Measurements from ENCODE around the gene ABLIM1. TPM values are rescaled to one million over a fixed set of nuclear protein-coding genes. Genes with fewer than 3 reads are reported as not detected.

The ABLIM1 gene
- total and polyA plus RNA-seq, 2 experiments from 2014 or later: 21.9 to 45.1 TPM

DNA sequence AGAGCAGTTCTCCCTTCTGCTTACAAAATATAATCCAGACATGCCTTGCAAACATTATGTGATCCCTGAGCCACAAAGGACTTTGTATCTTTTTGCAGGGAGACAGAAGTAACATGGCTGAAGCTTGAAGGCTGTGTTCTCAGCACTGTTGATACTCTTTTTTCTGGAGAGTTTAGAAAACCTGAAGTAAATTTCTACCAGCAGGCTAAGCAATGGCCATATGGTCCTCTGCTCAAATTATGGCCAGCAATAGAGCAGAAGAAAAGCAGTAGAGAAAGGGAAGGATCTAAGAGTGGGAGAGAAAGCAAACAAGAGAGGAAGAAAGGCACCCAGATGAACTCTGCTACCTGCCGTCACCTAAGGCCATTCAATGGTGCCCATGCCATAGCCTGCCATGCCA lies 98.4 kb downstream of the ABLIM1 start:
- Histone ChIP-seq H3K27ac (ENCODE audit: low read depth) (no peak overlapping the region), H3K4me2 (no peak overlapping the region), H3K9me2 (ENCODE audit: insufficient read depth) (no peaks in the 10 kb centered on the region), H3K4me3 (no peak overlapping the region), H3K79me2 (replicated peaks; ENCODE audit: insufficient read depth) (no peaks in the 10 kb centered on the region), H3K36me3 (ENCODE audit: insufficient read depth) (no peaks in the 10 kb centered on the region), H3K4me1 (ENCODE audit: insufficient read depth) (no peaks in the 10 kb centered on the region), H2AFZ (no peak overlapping the region), H3F3A (replicated peaks; ENCODE audit: low read depth) (no peaks in the 10 kb centered on the region), H4K20me1 (replicated peaks; ENCODE audit: insufficient read depth) (no peaks in the 10 kb centered on the region), H3K27me3 (ENCODE audit: insufficient read depth) (no peaks in the 10 kb centered on the region)
- no peak for ATAC-seq
- Mint-ChIP-seq H3K27me3 (ENCODE audit: insufficient read depth, low read depth, poor library complexity) (no peaks in the 10 kb centered on the region), H3K36me3 (ENCODE audit: low read depth) (peaks cover 6% of the 10 kb centered on the region), H3K4me1 (no peaks in the 10 kb centered on the region), H3K9me3 (peaks cover 15% of the 10 kb centered on the region), H3K4me3 (no peak overlapping the region), H3K27ac (no peak overlapping the region)
- no peak for DNase-seq (ENCODE audit: low spot score)
- TF ChIP-seq, protein P1, sequence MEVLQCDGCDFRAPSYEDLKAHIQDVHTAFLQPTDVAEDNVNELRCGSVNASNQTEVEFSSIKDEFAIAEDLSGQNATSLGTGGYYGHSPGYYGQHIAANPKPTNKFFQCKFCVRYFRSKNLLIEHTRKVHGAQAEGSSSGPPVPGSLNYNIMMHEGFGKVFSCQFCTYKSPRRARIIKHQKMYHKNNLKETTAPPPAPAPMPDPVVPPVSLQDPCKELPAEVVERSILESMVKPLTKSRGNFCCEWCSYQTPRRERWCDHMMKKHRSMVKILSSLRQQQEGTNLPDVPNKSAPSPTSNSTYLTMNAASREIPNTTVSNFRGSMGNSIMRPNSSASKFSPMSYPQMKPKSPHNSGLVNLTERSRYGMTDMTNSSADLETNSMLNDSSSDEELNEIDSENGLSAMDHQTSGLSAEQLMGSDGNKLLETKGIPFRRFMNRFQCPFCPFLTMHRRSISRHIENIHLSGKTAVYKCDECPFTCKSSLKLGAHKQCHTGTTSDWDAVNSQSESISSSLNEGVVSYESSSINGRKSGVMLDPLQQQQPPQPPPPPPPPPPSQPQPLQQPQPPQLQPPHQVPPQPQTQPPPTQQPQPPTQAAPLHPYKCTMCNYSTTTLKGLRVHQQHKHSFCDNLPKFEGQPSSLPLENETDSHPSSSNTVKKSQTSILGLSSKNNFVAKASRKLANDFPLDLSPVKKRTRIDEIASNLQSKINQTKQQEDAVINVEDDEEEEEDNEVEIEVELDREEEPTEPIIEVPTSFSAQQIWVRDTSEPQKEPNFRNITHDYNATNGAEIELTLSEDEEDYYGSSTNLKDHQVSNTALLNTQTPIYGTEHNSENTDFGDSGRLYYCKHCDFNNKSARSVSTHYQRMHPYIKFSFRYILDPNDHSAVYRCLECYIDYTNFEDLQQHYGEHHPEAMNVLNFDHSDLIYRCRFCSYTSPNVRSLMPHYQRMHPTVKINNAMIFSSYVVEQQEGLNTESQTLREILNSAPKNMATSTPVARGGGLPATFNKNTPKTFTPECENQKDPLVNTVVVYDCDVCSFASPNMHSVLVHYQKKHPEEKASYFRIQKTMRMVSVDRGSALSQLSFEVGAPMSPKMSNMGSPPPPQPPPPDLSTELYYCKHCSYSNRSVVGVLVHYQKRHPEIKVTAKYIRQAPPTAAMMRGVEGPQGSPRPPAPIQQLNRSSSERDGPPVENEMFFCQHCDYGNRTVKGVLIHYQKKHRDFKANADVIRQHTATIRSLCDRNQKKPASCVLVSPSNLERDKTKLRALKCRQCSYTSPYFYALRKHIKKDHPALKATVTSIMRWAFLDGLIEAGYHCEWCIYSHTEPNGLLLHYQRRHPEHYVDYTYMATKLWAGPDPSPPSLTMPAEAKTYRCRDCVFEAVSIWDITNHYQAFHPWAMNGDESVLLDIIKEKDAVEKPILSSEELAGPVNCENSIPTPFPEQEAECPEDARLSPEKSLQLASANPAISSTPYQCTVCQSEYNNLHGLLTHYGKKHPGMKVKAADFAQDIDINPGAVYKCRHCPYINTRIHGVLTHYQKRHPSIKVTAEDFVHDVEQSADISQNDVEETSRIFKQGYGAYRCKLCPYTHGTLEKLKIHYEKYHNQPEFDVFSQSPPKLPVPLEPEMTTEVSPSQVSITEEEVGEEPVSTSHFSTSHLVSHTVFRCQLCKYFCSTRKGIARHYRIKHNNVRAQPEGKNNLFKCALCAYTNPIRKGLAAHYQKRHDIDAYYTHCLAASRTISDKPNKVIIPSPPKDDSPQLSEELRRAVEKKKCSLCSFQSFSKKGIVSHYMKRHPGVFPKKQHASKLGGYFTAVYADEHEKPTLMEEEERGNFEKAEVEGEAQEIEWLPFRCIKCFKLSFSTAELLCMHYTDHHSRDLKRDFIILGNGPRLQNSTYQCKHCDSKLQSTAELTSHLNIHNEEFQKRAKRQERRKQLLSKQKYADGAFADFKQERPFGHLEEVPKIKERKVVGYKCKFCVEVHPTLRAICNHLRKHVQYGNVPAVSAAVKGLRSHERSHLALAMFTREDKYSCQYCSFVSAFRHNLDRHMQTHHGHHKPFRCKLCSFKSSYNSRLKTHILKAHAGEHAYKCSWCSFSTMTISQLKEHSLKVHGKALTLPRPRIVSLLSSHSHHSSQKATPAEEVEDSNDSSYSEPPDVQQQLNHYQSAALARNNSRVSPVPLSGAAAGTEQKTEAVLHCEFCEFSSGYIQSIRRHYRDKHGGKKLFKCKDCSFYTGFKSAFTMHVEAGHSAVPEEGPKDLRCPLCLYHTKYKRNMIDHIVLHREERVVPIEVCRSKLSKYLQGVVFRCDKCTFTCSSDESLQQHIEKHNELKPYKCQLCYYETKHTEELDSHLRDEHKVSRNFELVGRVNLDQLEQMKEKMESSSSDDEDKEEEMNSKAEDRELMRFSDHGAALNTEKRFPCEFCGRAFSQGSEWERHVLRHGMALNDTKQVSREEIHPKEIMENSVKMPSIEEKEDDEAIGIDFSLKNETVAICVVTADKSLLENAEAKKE (CRISPR knock-in tag; IDR thresholded peaks at IDR 0.05): no peak
- TF ChIP-seq ZNF114 (CRISPR knock-in tag; IDR thresholded peaks at IDR 0.05): no peak
- TF ChIP-seq, protein P2, sequence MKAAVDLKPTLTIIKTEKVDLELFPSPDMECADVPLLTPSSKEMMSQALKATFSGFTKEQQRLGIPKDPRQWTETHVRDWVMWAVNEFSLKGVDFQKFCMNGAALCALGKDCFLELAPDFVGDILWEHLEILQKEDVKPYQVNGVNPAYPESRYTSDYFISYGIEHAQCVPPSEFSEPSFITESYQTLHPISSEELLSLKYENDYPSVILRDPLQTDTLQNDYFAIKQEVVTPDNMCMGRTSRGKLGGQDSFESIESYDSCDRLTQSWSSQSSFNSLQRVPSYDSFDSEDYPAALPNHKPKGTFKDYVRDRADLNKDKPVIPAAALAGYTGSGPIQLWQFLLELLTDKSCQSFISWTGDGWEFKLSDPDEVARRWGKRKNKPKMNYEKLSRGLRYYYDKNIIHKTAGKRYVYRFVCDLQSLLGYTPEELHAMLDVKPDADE (IDR thresholded peaks at IDR 0.05): no peak
- TF ChIP-seq, protein P3, sequence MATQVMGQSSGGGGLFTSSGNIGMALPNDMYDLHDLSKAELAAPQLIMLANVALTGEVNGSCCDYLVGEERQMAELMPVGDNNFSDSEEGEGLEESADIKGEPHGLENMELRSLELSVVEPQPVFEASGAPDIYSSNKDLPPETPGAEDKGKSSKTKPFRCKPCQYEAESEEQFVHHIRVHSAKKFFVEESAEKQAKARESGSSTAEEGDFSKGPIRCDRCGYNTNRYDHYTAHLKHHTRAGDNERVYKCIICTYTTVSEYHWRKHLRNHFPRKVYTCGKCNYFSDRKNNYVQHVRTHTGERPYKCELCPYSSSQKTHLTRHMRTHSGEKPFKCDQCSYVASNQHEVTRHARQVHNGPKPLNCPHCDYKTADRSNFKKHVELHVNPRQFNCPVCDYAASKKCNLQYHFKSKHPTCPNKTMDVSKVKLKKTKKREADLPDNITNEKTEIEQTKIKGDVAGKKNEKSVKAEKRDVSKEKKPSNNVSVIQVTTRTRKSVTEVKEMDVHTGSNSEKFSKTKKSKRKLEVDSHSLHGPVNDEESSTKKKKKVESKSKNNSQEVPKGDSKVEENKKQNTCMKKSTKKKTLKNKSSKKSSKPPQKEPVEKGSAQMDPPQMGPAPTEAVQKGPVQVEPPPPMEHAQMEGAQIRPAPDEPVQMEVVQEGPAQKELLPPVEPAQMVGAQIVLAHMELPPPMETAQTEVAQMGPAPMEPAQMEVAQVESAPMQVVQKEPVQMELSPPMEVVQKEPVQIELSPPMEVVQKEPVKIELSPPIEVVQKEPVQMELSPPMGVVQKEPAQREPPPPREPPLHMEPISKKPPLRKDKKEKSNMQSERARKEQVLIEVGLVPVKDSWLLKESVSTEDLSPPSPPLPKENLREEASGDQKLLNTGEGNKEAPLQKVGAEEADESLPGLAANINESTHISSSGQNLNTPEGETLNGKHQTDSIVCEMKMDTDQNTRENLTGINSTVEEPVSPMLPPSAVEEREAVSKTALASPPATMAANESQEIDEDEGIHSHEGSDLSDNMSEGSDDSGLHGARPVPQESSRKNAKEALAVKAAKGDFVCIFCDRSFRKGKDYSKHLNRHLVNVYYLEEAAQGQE (IDR thresholded peaks at IDR 0.05; ENCODE audit: unreplicated experiment): no peak
- TF ChIP-seq EZH2 (IDR thresholded peaks at IDR 0.05; ENCODE audit: low read depth, unreplicated experiment): no peak
- TF ChIP-seq NANOG (IDR thresholded peaks at IDR 0.05; ENCODE audit: borderline replicate concordance): no peak
- no peak for TF ChIP-seq POLR2AphosphoS5 (IDR thresholded peaks at IDR 0.05; ENCODE audit: low read depth)
- TF ChIP-seq, protein P4, sequence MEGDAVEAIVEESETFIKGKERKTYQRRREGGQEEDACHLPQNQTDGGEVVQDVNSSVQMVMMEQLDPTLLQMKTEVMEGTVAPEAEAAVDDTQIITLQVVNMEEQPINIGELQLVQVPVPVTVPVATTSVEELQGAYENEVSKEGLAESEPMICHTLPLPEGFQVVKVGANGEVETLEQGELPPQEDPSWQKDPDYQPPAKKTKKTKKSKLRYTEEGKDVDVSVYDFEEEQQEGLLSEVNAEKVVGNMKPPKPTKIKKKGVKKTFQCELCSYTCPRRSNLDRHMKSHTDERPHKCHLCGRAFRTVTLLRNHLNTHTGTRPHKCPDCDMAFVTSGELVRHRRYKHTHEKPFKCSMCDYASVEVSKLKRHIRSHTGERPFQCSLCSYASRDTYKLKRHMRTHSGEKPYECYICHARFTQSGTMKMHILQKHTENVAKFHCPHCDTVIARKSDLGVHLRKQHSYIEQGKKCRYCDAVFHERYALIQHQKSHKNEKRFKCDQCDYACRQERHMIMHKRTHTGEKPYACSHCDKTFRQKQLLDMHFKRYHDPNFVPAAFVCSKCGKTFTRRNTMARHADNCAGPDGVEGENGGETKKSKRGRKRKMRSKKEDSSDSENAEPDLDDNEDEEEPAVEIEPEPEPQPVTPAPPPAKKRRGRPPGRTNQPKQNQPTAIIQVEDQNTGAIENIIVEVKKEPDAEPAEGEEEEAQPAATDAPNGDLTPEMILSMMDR (conservative IDR thresholded peaks at IDR 0.05; ENCODE audit: low read depth in 2 of 2): no peak
- TF ChIP-seq EZH2phosphoT487 (IDR thresholded peaks at IDR 0.05; ENCODE audit: unreplicated experiment): no peak
- TF ChIP-seq JUNB (IDR thresholded peaks at IDR 0.05; ENCODE audit: unreplicated experiment): no peak
- TF ChIP-seq CREB1 (CRISPR knock-in tag; IDR thresholded peaks at IDR 0.05; ENCODE audit: low read depth): no peak
- TF ChIP-seq STAT1 (IDR thresholded peaks at IDR 0.05; ENCODE audit: unreplicated experiment): no peak
- TF ChIP-seq ZNF331 (CRISPR knock-in tag; IDR thresholded peaks at IDR 0.05; ENCODE audit: low read depth): no peak
